HepG2 (cell line): Measurements from ENCODE around the gene CTNNBL1. TPM values are rescaled to one million over a fixed set of nuclear protein-coding genes. Genes with fewer than 3 reads are reported as not detected.

Experiments
- ATAD3A ChIP-seq: sonication (generic); formaldehyde crosslinking; IDR thresholded peaks from 2 replicates; pipeline ENCODE4 v1.4.0; 2020; ENCODE audit warnings: missing genetic modification reagents
- ATF6 ChIP-seq: sonication (generic); formaldehyde crosslinking; conservative IDR thresholded peaks from 2 replicates; pipeline ENCODE4 v1.4.0; 2020; ENCODE audit warnings: missing genetic modification reagents
- CREM ChIP-seq, 2 experiments: sonication (generic) in 1 of 2; formaldehyde crosslinking in 1 of 2; IDR thresholded peaks; 2 replicates each; pipeline versions ENCODE4 v1.4.0 to v1.6.1; 2016 to 2020; ENCODE audit warnings: antibody characterized with exemption in 1 of 2, mild to moderate bottlenecking in 1 of 2, missing genetic modification reagents in 1 of 2
- IKZF5 ChIP-seq: IDR thresholded peaks from 2 replicates; pipeline ENCODE4 v1.6.1; 2018; ENCODE audit warnings: missing genetic modification reagents, mild to moderate bottlenecking, missing compliant biosample characterization
- SRSF1 ChIP-seq: fragments of 200-400 bp; formaldehyde crosslinking; optimal IDR thresholded peaks from 2 replicates; pipeline ENCODE3; 2017; ENCODE audit warnings: mild to moderate bottlenecking, low read depth, low read length, moderate library complexity
- TSC22D2 ChIP-seq: sonication (generic); formaldehyde crosslinking; IDR thresholded peaks from 2 replicates; pipeline ENCODE4 v1.5.1; 2020; ENCODE audit warnings: missing genetic modification reagents, mild to moderate bottlenecking, borderline replicate concordance
- ZBTB10 ChIP-seq: sonication (generic); formaldehyde crosslinking; IDR thresholded peaks from 2 replicates; pipeline ENCODE4 v1.4.0; 2020; ENCODE audit warnings: missing genetic modification reagents, borderline replicate concordance
- ZBTB20 ChIP-seq: sonication (generic); formaldehyde crosslinking; IDR thresholded peaks from 2 replicates; pipeline ENCODE4 v1.8.1; 2023; ENCODE audit warnings: missing genetic modification reagents, low read depth, mild to moderate bottlenecking, borderline replicate concordance
- ZBTB42 ChIP-seq: sonication (generic); formaldehyde crosslinking; IDR thresholded peaks from 2 replicates; pipeline ENCODE4 v1.5.0; 2020; ENCODE audit warnings: mild to moderate bottlenecking, missing genetic modification reagents
- ZBTB46 ChIP-seq: sonication (generic); formaldehyde crosslinking; IDR thresholded peaks from 2 replicates; pipeline ENCODE4 v1.4.0; 2020; ENCODE audit warnings: mild to moderate bottlenecking, missing genetic modification reagents, borderline replicate concordance
- ZFP36L1 ChIP-seq: sonication (generic); formaldehyde crosslinking; IDR thresholded peaks from 2 replicates; pipeline ENCODE4 v1.8.0; 2022; ENCODE audit warnings: mild to moderate bottlenecking, missing genetic modification reagents, moderate library complexity
- ZFP91 ChIP-seq: sonication (generic); formaldehyde crosslinking; IDR thresholded peaks from 2 replicates; pipeline ENCODE4 v1.9.0; 2022; ENCODE audit warnings: missing genetic modification reagents, mild to moderate bottlenecking, borderline replicate concordance
- ZNF10 ChIP-seq: sonication (generic); formaldehyde crosslinking; IDR thresholded peaks from 2 replicates; pipeline ENCODE4 v1.4.0; 2020; ENCODE audit warnings: mild to moderate bottlenecking, low read depth, missing genetic modification reagents, borderline replicate concordance
- ZNF253 ChIP-seq: sonication (generic); formaldehyde crosslinking; IDR thresholded peaks from 2 replicates; pipeline ENCODE4 v1.8.0; 2022; ENCODE audit warnings: mild to moderate bottlenecking, missing genetic modification reagents, borderline replicate concordance
- ZNF33A ChIP-seq: sonication (generic); formaldehyde crosslinking; IDR thresholded peaks from 2 replicates; pipeline ENCODE4 v1.5.1; 2020; ENCODE audit warnings: missing genetic modification reagents, mild to moderate bottlenecking, moderate library complexity, borderline replicate concordance
- ZNF446 ChIP-seq: sonication (generic); formaldehyde crosslinking; IDR thresholded peaks from 2 replicates; pipeline ENCODE4 v1.5.0; 2020; ENCODE audit warnings: mild to moderate bottlenecking, missing genetic modification reagents
- ZNF616 ChIP-seq: sonication (generic); formaldehyde crosslinking; IDR thresholded peaks from 2 replicates; pipeline ENCODE4 v1.5.0; 2020; ENCODE audit warnings: low read depth, mild to moderate bottlenecking, missing genetic modification reagents
- ZNF740 ChIP-seq: sonication (generic); formaldehyde crosslinking; IDR thresholded peaks from 2 replicates; pipeline ENCODE4 v1.4.0; 2020; ENCODE audit warnings: missing genetic modification reagents
- polyA plus RNA-seq, 8 experiments: library from polyadenylated mRNA; depleted of rRNA in 3 of 8; stranded (reverse) in 7 of 8; unstranded in 1 of 8; fragments of >200 nt; fragmentation: Illumina TruSeq in 4 of 8; extraction: Trizol in 4 of 8; gene quantifications; 2 replicates each; pipeline versions ENCODE4 v1.2.1 to v1.2.3, GENCODE V29; 2011 to 2016; ENCODE audit warnings: low read depth in 4 of 8, missing spikeins in 1 of 8, mixed read lengths in 1 of 8; ENCODE audit not compliant: insufficient read depth in 1 of 8
- total RNA-seq, 5 experiments: library from RNA; depleted of rRNA; stranded (reverse); fragments of >200 nt; fragmentation: Illumina TruSeq; extraction: Trizol; gene quantifications; 2 replicates each; pipeline ENCODE4 v1.2.3, GENCODE V29; 2016; ENCODE audit warnings: low read depth in 1 of 5

CTNNBL1 gene
- total and polyA plus RNA-seq, 2 of the 13 experiments (the other 11 are each of a cell fraction or from before 2014, with no cell fraction given) = 49.3 to 94.6 TPM

GRCh38 chr20:37914672-37915433 is 221.0 kb downstream of the CTNNBL1 start (continued):
- TF ChIP-seq SRSF1 = peak; percentile 92
- TF ChIP-seq ATF6 = no peak
- TF ChIP-seq ZNF33A (CRISPR knock-in tag) = no peak
- TF ChIP-seq ZNF616 = no peak
- TF ChIP-seq ZFP36L1 (CRISPR knock-in tag) = no peak
- TF ChIP-seq ZNF253 = no peak
- TF ChIP-seq ZNF446 (CRISPR knock-in tag) = no peak
- TF ChIP-seq ZNF740 = no peak
- TF ChIP-seq CREM (IDR thresholded peaks at IDR 0.05) = no peak
- TF ChIP-seq CREM (CRISPR knock-in tag; IDR thresholded peaks at IDR 0.05) = no peak
- no peak for TF ChIP-seq ATAD3A (CRISPR knock-in tag)
- no peak for TF ChIP-seq IKZF5 (CRISPR knock-in tag)
- no peak for TF ChIP-seq ZBTB10 (CRISPR knock-in tag)
- peak; percentile 72; the same call in 1 of the 2 replicates for TF ChIP-seq ZFP91
- TF ChIP-seq TSC22D2 (CRISPR knock-in tag) = no peak
- TF ChIP-seq ZBTB20 = no peak
- TF ChIP-seq ZBTB46 (CRISPR knock-in tag) = no peak
- TF ChIP-seq ZBTB42 (CRISPR knock-in tag) = no peak
- TF ChIP-seq ZNF10 (CRISPR knock-in tag) = no peak
